Skeletal muscle satellite cell (primary cell): ENCODE measurements around the gene TUBGCP2.
"Not testable (repeated sequence)": the region's sequence is repeated elsewhere in the genome, so short reads cannot be mapped to it uniquely, and the experiment has no call there.

ENCODE experiments used
- H3K27me3 ChIP-seq: 2 replicates; pipeline ENCODE4 v1.7.0; 2013; ENCODE audit warnings: low read length; ENCODE audit not compliant: control insufficient read depth, insufficient read depth
- H3K36me3 ChIP-seq: 2 replicates; pipeline ENCODE4 v1.7.0; 2013; ENCODE audit warnings: mild to moderate bottlenecking, control low read depth, low read length; ENCODE audit not compliant: insufficient read depth
- H3K4me1 ChIP-seq: 2 replicates; pipeline ENCODE4 v1.7.0; 2013; ENCODE audit warnings: low read length; ENCODE audit not compliant: control insufficient read depth, insufficient read depth
- H3K4me2 ChIP-seq: 2 replicates; pipeline ENCODE4 v1.7.0; 2013; ENCODE audit warnings: mild to moderate bottlenecking, low read length
- H3K4me3 ChIP-seq: 2 replicates; pipeline ENCODE4 v1.7.0; 2013; ENCODE audit warnings: low read length
- H3K9ac ChIP-seq: 2 replicates; pipeline ENCODE4 v1.7.0; 2013; ENCODE audit warnings: mild to moderate bottlenecking, low read depth, low read length, moderate library complexity
- H3K9me3 ChIP-seq: replicated peaks from 2 replicates; pipeline ENCODE4 v1.7.0; 2013; ENCODE audit warnings: mild to moderate bottlenecking, control low read depth, low read length

TUBGCP2 gene

GRCh38 chr10:133272964-133273420 lies 35.7 kb downstream of the TUBGCP2 start:
- peaks cover 25% of the 10 kb centered on the region for H3K27me3 ChIP-seq

DNA sequence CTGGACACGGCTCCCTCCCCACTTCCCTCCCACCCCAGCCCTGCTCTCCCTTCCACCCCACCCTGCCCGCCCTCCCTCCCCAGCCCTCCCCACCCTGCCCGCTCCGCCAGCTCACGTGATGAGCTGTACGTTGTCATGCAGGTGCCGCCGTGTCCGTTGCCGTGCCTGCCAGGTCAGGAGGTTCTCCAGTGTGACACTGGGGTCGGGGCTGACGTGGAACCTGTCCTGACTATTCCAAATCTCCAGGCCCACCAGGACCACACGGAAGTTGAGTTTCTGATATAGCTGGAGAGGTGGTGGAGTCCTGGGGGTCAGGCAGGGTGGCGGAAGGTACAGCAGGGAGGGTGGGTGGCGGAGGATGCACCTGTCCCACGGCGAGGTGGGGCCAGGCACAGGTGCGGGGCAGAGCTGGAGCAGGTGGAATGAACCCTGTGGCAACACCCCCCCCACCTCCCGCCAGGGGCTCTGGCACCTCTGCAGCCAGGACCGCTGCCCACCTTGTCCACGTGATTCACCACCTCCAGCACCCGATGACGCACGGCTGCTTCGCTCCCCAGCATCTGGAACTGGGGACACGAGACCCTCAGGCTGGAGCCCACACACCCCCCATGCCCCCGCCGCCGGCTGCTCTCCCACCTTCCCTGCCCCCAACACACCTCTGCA lies 36.2 kb downstream of the TUBGCP2 start:
- no peak overlapping the region for H3K4me3 ChIP-seq
- H3K27me3 ChIP-seq: peaks cover 25% of the 10 kb centered on the region
- H3K9ac ChIP-seq: no peak overlapping the region
- H3K4me2 ChIP-seq: no peak overlapping the region
- H3K36me3 ChIP-seq: no peaks in the 10 kb centered on the region
- H3K9me3 ChIP-seq: no peaks in the 10 kb centered on the region
- no peaks in the 10 kb centered on the region for H3K4me1 ChIP-seq

More at GRCh38 chr10:133272964-133273420, 35.7 kb downstream of the TUBGCP2 start:
- no peaks in the 10 kb centered on the region for H3K36me3 ChIP-seq
- no peaks in the 10 kb centered on the region for H3K4me1 ChIP-seq
- H3K9me3 ChIP-seq: no peaks in the 10 kb centered on the region
- H3K4me3 ChIP-seq: no peak overlapping the region
- no peak overlapping the region for H3K9ac ChIP-seq
- H3K4me2 ChIP-seq: no peak overlapping the region

DNA sequence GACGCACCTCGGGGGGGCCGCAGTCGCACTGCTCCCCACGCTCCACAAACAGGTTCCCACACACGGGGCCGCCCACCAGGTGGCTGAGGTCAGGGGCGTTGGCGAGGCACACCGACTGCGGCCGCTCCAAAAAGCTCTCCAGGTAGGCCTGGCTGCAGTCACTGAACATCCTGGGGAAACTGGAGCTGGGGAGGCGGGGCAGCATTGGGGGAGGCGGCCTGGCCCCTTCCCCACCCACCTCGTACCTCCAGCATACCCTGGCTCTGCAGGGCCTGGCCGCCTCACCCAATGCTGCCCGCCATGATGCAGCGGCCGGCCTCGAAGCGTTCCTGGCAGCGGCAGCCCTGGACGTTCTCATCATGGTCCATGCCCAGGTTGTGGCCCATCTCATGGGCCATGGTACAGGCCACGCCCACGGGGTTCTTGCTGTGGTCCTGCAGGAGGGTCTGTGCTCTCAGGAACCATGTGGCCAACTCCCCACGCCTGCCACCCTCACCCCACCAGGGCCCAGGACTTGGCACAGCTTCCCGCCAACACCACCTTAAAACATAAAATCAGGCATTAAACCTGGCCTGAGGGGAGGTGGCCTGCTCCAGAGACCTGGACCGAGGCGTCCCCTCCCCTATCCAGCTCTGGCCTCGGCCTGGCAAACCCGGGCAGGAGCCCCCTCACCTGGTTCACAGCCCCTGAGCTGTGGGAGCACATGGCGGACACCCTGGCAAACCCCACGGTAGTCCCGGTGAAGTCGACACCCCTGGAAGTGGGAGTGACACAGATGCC lies 37.0 kb downstream of the TUBGCP2 start:
- peaks cover 21% of the 10 kb centered on the region for H3K27me3 ChIP-seq
- no peaks in the 10 kb centered on the region for H3K4me1 ChIP-seq
- no peaks in the 10 kb centered on the region for H3K9me3 ChIP-seq
- H3K9ac ChIP-seq: no peak overlapping the region
- no peaks in the 10 kb centered on the region for H3K36me3 ChIP-seq
- no peak overlapping the region for H3K4me3 ChIP-seq
- no peak overlapping the region for H3K4me2 ChIP-seq

- H3K4me2 ChIP-seq: no peak overlapping the region
- H3K4me1 ChIP-seq: no peaks in the 10 kb centered on the region
- H3K36me3 ChIP-seq: no peaks in the 10 kb centered on the region
- no peaks in the 10 kb centered on the region for H3K9me3 ChIP-seq
- H3K27me3 ChIP-seq: peaks cover 13% of the 10 kb centered on the region
- no peak overlapping the region for H3K4me3 ChIP-seq
- H3K9ac ChIP-seq: no peak overlapping the region
Measured at GRCh38 chr10:133270773-133271297, 37.8 kb downstream of the TUBGCP2 start.

DNA sequence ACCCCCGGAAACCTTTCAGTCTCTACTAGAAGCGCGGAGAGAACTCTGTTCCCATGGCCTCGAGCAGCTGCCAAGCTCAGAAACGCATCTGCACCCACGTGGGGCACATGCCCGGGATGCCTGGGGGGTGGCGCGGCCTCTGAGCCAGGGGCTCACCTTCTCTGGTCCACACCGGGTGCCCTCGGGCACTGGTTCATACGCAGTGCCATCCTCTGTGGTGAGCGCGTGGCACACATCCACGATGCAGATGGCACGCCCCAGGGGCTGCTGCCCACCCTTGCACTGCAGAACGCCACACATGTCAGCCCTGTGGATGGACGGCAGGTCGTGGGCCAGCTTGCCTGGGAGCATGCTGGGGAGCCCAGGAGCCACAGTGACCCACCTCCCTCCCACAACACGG lies 38.5 kb downstream of the TUBGCP2 start:
- no peak overlapping the region for H3K9ac ChIP-seq
- H3K4me3 ChIP-seq: no peak overlapping the region
- no peak overlapping the region for H3K4me2 ChIP-seq
- peaks cover 7% of the 10 kb centered on the region for H3K27me3 ChIP-seq
- no peaks in the 10 kb centered on the region for H3K4me1 ChIP-seq
- no peaks in the 10 kb centered on the region for H3K36me3 ChIP-seq
- no peaks in the 10 kb centered on the region for H3K9me3 ChIP-seq

- Histone ChIP-seq H3K9me3 (no peaks in the 10 kb centered on the region), H3K36me3 (no peaks in the 10 kb centered on the region), H3K4me1 (no peaks in the 10 kb centered on the region), H3K27me3 (no peaks in the 10 kb centered on the region), H3K9ac (no peak overlapping the region), H3K4me3 (no peak overlapping the region), H3K4me2 (no peak overlapping the region)
Measured at GRCh38 chr10:133269367-133269766, 39.3 kb downstream of the TUBGCP2 start.

DNA sequence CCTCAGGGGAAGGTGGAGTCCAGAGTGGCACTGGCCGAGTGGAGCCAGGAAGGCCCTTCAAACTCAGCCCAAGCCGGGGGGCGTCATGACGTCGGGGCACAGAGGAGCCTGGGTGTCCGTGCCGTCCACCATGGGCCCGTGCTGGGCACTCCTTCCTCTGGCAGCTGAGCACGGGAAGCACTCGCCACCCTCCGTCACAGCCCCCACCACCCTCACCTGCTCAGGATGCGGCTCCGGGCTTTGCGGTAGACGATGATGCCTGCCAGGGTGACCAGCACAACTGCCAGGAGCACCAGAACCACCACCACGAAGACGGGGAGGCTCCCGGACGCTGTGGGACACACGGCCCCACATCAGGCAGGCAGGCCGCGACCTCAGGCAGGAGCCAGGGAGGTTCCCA lies 40.1 kb downstream of the TUBGCP2 start:
- Histone ChIP-seq H3K9me3 (no peaks in the 10 kb centered on the region), H3K27me3 (no peaks in the 10 kb centered on the region), H3K9ac (no peak overlapping the region), H3K4me2 (no peak overlapping the region), H3K36me3 (no peaks in the 10 kb centered on the region), H3K4me1 (no peaks in the 10 kb centered on the region), H3K4me3 (no peak overlapping the region)

DNA sequence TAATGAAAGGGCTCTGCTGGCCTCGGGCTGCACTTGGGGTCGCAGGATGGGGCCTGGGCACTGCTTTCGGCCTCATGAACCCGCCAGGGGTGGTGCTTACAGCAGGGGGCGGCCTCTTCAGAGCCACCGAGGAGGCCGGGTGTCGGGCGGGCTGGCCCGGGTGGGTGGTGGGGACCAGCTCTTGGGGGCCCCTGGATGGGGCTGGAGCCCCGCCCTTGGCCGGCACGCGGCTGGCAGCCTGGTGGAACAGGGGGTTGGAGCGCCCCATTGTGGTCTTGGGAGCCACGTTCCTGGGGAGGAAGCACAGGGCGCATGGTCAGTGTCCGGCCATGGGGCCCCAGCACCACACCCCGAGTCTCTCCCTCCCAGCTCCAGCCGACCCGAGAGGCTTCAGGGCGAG lies 40.8 kb downstream of the TUBGCP2 start:
- Histone ChIP-seq H3K4me3 (no peak overlapping the region), H3K9ac (no peak overlapping the region), H3K4me2 (no peak overlapping the region), H3K27me3 (no peaks in the 10 kb centered on the region), H3K9me3 (no peaks in the 10 kb centered on the region), H3K36me3 (no peaks in the 10 kb centered on the region), H3K4me1 (no peaks in the 10 kb centered on the region)

GRCh38 chr10:133267293-133267692 lies 41.4 kb downstream of the TUBGCP2 start:
- Histone ChIP-seq H3K4me2 (no peak overlapping the region), H3K9ac (no peak overlapping the region), H3K9me3 (no peaks in the 10 kb centered on the region), H3K27me3 (no peaks in the 10 kb centered on the region), H3K4me1 (peaks cover 4% of the 10 kb centered on the region), H3K36me3 (no peaks in the 10 kb centered on the region), H3K4me3 (no peak overlapping the region)

DNA sequence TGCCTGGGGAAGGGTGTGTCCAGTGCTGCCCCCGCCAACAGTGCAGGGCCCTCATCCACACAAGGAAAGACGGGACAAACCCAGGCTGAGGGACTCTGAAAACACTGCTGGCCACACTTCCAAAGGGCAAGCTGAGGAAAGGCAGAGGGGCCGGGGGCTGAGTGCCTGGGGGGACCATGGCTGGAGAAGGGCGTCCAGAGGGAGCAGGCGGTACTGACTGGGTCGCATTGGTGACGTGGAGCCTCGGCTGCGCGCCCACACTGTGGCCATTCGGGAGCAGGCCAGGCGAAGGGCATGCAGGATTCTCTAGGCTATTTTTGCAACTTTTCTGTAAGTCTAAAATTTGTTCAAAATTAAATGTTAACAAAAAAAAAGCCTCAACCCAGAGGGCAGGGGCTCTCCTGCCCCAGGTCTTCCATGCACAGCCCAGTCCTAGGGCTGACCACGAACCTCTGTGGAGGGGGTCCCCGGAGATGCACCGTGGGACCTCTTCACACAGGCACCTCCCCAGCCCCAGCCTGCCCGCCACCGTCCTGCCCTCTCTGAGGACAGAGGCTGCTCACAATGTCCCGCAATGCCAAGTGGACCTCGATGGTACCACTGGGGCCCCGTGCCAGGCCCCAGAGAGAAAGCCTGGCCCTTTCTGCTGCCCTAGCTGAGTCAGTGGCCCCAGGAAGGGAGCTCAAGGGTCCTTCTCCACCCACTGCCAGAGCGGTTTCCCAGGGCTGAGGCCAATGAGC lies 42.4 kb downstream of the TUBGCP2 start:
- H3K4me1 ChIP-seq: peaks cover 9% of the 10 kb centered on the region
- no peak overlapping the region for H3K4me3 ChIP-seq
- no peaks in the 10 kb centered on the region for H3K27me3 ChIP-seq
- H3K36me3 ChIP-seq: no peaks in the 10 kb centered on the region
- H3K9me3 ChIP-seq: no peaks in the 10 kb centered on the region
- H3K9ac ChIP-seq: no peak overlapping the region
- no peak overlapping the region for H3K4me2 ChIP-seq

DNA sequence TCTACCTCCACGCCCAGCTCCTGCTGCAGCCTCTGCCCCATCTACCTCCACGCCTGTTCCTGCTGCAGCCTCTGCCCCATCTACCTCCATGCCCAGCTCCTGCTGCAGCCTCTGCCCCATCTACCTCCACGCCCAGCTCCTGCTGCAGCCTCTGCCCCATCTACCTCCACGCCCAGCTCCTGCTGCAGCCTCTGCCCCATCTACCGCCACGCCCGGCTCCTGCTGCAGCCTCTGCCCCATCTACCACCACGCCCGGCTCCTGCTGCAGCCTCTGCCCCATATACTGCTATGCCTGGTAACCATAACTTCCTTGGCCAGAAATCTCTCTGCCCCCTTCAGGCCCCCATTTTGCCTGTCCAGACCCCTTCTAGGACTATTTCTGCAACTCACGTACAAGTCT lies 43.6 kb downstream of the TUBGCP2 start:
- H3K27me3 ChIP-seq, H3K4me3 ChIP-seq, H3K9me3 ChIP-seq, H3K36me3 ChIP-seq, H3K9ac ChIP-seq, H3K4me2 ChIP-seq: not testable (repeated sequence)
- peaks cover 21% of the 10 kb centered on the region for H3K4me1 ChIP-seq
